K562 (cell line): ENCODE results near the gene JAG2.

ENCODE experiments used
- ASH1L ChIP-seq: fragments of 450-650 bp; IDR thresholded peaks from 2 replicates; pipeline ENCODE4 v1.6.1; 2018; ENCODE audit warnings: borderline replicate concordance, mild to moderate bottlenecking, low read depth; ENCODE audit not compliant: partially characterized antibody
- CBX1 ChIP-seq: sonication (generic); IDR thresholded peaks from 2 replicates; pipeline ENCODE4 v1.6.1; 2016; ENCODE audit warnings: antibody characterized with exemption, low read depth, mild to moderate bottlenecking
- JUNB ChIP-seq: fragments of 450-650 bp; formaldehyde crosslinking; conservative IDR thresholded peaks from 2 replicates; pipeline ENCODE4 v1.4.0; 2020; ENCODE audit warnings: mild to moderate bottlenecking
- MXI1 ChIP-seq: IDR thresholded peaks from 2 replicates; pipeline ENCODE4 v1.6.1; 2011; ENCODE audit warnings: low read depth, mild to moderate bottlenecking, improper control_type of control experiment, low read length
- NR3C1 ChIP-seq: sonication (generic); formaldehyde crosslinking; IDR thresholded peaks from 2 replicates; pipeline ENCODE4 v1.8.1; 2022; ENCODE audit warnings: missing genetic modification reagents
- TCF3 ChIP-seq: sonication (generic); formaldehyde crosslinking; IDR thresholded peaks from 2 replicates; pipeline ENCODE4 v1.4.0; 2020; ENCODE audit warnings: mild to moderate bottlenecking, missing genetic modification reagents
- ZC3H4 ChIP-seq: sonication (generic); formaldehyde crosslinking; IDR thresholded peaks from 2 replicates; pipeline ENCODE4 v1.9.0; 2021; ENCODE audit warnings: missing genetic modification reagents, borderline replicate concordance
- TF ChIP-seq, protein P1 (sequence below): sonication (generic); formaldehyde crosslinking; IDR thresholded peaks from 2 replicates; pipeline ENCODE4 v1.5.0; 2020; ENCODE audit warnings: missing genetic modification reagents
- TF ChIP-seq, protein P2 (sequence below), 3 experiments: fragments of 200-800 bp in 1 of 3; fragments of 250-450 bp in 1 of 3; fragments of 450-650 bp in 1 of 3; sonication (Bioruptor Pico) in 1 of 3; sonication (Bioruptor generic) in 1 of 3; formaldehyde crosslinking in 1 of 3; IDR thresholded peaks; 2 replicates each; pipeline versions ENCODE4 v1.6.1 to v1.8.0; 2016 to 2022; ENCODE audit warnings: mild to moderate bottlenecking in 2 of 3, missing genetic modification characterization in 2 of 3, missing compliant biosample characterization in 1 of 3, moderate library complexity in 1 of 3
- TF ChIP-seq, protein P3 (sequence below): fragments of 450-650 bp; formaldehyde crosslinking; IDR thresholded peaks from 2 replicates; pipeline ENCODE4 v1.4.0; 2020; ENCODE audit warnings: mild to moderate bottlenecking, mixed read lengths
- TF ChIP-seq, protein P4 (sequence below), 3 experiments: IDR thresholded peaks in 2 of 3; conservative IDR thresholded peaks in 1 of 3; 2 replicates each; pipeline ENCODE4 v1.5.1; 2011 to 2012; ENCODE audit warnings: low read length in 3 of 3, mild to moderate bottlenecking in 3 of 3, control low read depth in 2 of 3, improper control_type of control experiment in 1 of 3, inconsistent platforms in 1 of 3, low read depth in 1 of 3, mixed read lengths in 1 of 3, moderate library complexity in 1 of 3; ENCODE audit not compliant: insufficient read depth in 2 of 3
- TF ChIP-seq, protein P5 (sequence below): sonication (generic); formaldehyde crosslinking; IDR thresholded peaks from 2 replicates; pipeline ENCODE4 v1.9.0; 2022; ENCODE audit warnings: mild to moderate bottlenecking, missing genetic modification reagents
- TF ChIP-seq, protein P6 (sequence below), 2 experiments: fragments of 250-450 bp in 1 of 2; fragments of 450-650 bp in 1 of 2; sonication (Bioruptor Pico) in 1 of 2; IDR thresholded peaks; 2 replicates each; pipeline versions ENCODE4 v1.6.1 to v1.8.0; 2016 to 2021; ENCODE audit warnings: mild to moderate bottlenecking in 2 of 2, moderate library complexity in 2 of 2, missing compliant biosample characterization in 1 of 2, missing genetic modification characterization in 1 of 2

DNA sequence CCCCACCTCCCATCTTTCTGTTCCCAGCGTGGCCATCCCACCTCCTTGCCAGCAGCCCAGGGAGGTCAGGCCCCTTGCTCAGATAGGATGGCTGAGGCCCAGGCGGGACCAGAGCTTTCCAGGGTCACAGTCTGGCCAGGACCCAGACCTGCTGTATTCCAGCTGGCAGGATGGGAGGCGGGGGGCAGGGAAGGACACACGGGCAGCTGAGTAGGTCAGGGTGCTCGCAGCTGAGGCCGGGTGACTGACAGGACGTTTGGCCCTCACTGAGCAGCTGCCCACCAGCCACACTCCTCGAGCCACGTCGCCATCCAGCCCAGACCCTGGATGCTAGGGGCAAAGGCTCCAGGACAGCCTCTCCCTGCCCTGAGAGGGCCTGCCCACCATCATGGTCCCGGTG, 8.5 kb upstream of the JAG2 start:
- TF ChIP-seq CBX1, result no peak
- TF ChIP-seq, protein P1, sequence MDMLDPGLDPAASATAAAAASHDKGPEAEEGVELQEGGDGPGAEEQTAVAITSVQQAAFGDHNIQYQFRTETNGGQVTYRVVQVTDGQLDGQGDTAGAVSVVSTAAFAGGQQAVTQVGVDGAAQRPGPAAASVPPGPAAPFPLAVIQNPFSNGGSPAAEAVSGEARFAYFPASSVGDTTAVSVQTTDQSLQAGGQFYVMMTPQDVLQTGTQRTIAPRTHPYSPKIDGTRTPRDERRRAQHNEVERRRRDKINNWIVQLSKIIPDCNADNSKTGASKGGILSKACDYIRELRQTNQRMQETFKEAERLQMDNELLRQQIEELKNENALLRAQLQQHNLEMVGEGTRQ (CRISPR knock-in tag), result no peak
- TF ChIP-seq, protein P2, sequence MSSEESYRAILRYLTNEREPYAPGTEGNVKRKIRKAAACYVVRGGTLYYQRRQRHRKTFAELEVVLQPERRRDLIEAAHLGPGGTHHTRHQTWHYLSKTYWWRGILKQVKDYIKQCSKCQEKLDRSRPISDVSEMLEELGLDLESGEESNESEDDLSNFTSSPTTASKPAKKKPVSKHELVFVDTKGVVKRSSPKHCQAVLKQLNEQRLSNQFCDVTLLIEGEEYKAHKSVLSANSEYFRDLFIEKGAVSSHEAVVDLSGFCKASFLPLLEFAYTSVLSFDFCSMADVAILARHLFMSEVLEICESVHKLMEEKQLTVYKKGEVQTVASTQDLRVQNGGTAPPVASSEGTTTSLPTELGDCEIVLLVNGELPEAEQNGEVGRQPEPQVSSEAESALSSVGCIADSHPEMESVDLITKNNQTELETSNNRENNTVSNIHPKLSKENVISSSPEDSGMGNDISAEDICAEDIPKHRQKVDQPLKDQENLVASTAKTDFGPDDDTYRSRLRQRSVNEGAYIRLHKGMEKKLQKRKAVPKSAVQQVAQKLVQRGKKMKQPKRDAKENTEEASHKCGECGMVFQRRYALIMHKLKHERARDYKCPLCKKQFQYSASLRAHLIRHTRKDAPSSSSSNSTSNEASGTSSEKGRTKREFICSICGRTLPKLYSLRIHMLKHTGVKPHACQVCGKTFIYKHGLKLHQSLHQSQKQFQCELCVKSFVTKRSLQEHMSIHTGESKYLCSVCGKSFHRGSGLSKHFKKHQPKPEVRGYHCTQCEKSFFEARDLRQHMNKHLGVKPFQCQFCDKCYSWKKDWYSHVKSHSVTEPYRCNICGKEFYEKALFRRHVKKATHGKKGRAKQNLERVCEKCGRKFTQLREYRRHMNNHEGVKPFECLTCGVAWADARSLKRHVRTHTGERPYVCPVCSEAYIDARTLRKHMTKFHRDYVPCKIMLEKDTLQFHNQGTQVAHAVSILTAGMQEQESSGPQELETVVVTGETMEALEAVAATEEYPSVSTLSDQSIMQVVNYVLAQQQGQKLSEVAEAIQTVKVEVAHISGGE (CRISPR knock-in tag; IDR thresholded peaks at IDR 0.05), result no peak
- TF ChIP-seq ASH1L, result no peak
- TF ChIP-seq TCF3 (CRISPR knock-in tag), result no peak
- TF ChIP-seq, protein P3, sequence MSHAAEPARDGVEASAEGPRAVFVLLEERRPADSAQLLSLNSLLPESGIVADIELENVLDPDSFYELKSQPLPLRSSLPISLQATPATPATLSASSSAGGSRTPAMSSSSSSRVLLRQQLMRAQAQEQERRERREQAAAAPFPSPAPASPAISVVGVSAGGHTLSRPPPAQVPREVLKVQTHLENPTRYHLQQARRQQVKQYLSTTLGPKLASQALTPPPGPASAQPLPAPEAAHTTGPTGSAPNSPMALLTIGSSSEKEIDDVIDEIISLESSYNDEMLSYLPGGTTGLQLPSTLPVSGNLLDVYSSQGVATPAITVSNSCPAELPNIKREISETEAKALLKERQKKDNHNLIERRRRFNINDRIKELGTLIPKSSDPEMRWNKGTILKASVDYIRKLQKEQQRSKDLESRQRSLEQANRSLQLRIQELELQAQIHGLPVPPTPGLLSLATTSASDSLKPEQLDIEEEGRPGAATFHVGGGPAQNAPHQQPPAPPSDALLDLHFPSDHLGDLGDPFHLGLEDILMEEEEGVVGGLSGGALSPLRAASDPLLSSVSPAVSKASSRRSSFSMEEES, result no peak
- TF ChIP-seq, protein P4, sequence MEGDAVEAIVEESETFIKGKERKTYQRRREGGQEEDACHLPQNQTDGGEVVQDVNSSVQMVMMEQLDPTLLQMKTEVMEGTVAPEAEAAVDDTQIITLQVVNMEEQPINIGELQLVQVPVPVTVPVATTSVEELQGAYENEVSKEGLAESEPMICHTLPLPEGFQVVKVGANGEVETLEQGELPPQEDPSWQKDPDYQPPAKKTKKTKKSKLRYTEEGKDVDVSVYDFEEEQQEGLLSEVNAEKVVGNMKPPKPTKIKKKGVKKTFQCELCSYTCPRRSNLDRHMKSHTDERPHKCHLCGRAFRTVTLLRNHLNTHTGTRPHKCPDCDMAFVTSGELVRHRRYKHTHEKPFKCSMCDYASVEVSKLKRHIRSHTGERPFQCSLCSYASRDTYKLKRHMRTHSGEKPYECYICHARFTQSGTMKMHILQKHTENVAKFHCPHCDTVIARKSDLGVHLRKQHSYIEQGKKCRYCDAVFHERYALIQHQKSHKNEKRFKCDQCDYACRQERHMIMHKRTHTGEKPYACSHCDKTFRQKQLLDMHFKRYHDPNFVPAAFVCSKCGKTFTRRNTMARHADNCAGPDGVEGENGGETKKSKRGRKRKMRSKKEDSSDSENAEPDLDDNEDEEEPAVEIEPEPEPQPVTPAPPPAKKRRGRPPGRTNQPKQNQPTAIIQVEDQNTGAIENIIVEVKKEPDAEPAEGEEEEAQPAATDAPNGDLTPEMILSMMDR (IDR thresholded peaks at IDR 0.05 in 2 of 3, conservative IDR thresholded peaks at IDR 0.05 in 1 of 3; ENCODE audit: insufficient read depth in 2 of 3, low read depth in 1 of 3, low read length in 3 of 3), result no peak
- TF ChIP-seq, protein P5, sequence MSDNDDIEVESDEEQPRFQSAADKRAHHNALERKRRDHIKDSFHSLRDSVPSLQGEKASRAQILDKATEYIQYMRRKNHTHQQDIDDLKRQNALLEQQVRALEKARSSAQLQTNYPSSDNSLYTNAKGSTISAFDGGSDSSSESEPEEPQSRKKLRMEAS (CRISPR knock-in tag), result no peak
- no peak for TF ChIP-seq ZC3H4 (CRISPR knock-in tag)
- no peak for TF ChIP-seq JUNB (CRISPR knock-in tag)
- no peak for TF ChIP-seq NR3C1 (CRISPR knock-in tag)
- no peak for TF ChIP-seq MXI1
- TF ChIP-seq, protein P6, sequence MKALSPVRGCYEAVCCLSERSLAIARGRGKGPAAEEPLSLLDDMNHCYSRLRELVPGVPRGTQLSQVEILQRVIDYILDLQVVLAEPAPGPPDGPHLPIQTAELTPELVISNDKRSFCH (CRISPR knock-in tag; IDR thresholded peaks at IDR 0.05), result no peak
- TF ChIP-seq, protein P6 (tag; IDR thresholded peaks at IDR 0.05), result no peak
